Hematopoietic multipotent progenitor cell (in vitro differentiated cells): ENCODE data around the gene COL9A3. TPM values are rescaled to one million over a fixed set of nuclear protein-coding genes. Genes with fewer than 3 reads are reported as not detected.
"Not testable (repeated sequence)": the region's sequence is repeated elsewhere in the genome, so short reads cannot be mapped to it uniquely, and the experiment has no call there.

Source experiments
- DNase-seq, 3 donors: peaks; one replicate each; pipeline ENCODE4 v3.0.0-alpha.2; 2011 to 2015; ENCODE audit warnings: low read depth in 2 of 3, low spot score in 2 of 3
- total RNA-seq: library from RNA; depleted of rRNA; stranded (reverse); fragments of >200 nt; gene quantifications from one replicate; pipeline ENCODE4 v1.2.3, GENCODE V29; 2012

COL9A3 gene
- total RNA-seq, 1 donor, result 0.27 TPM

DNA sequence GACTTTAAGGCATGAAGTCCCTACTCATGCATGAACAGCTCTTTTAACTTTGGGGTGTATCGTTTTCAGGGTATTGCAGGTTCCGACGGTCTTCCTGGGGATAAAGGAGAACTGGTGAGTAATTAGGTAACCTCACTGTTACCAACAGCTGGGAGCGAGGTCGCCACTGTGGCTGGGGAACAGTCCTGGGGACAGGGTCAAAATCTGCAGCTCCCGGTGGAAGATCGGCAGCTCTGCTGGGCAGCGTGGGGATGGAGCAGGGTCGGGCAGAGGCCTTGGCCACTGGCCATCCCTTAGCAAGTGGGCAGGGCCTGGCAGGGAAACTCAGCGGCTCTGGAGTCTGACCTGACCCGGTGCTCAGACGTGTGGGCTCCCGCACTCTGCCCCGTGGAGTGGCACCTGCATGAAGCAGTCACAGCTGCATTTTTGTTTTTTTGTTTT is 16.1 kb downstream of the COL9A3 start:
- DNase-seq, result no peak

DNA sequence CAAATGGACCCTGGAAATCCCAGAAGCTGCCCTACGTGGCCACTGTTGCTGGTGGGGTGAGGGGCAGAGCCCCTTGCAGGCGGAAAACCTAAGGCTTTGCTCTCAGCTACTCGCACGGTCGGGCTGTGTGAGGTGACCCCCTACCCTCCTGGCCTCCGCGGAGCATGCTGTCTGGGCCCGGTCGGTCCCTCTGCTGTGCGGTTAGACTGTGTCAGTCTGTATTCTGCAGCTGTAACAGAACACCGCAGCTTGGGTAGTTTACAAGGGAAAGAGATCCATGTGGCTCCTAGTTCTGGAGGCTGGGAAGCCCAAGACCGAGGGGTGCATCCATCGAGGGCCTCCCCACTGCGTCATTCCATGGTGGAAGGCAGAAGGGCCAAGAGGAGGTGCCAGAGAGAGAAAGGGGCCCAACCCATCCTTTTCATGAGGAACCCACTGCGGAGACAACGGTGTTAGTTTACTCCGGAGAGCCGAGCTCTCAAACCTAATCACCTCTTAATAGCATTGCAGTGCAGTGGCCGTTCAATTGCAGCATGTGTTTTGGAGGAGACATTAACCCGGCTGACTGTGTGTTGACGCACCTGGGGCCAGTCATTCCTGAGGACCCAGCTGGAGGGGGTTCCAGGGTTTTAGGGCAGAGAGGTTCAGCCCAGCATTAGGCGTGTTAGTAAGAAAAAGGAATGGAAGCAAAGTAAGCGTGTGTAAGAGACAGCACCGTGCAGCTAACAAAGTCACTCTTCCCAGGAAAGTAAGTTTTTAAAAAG is 18.3 kb downstream of the COL9A3 start:
- no peak for DNase-seq

DNA sequence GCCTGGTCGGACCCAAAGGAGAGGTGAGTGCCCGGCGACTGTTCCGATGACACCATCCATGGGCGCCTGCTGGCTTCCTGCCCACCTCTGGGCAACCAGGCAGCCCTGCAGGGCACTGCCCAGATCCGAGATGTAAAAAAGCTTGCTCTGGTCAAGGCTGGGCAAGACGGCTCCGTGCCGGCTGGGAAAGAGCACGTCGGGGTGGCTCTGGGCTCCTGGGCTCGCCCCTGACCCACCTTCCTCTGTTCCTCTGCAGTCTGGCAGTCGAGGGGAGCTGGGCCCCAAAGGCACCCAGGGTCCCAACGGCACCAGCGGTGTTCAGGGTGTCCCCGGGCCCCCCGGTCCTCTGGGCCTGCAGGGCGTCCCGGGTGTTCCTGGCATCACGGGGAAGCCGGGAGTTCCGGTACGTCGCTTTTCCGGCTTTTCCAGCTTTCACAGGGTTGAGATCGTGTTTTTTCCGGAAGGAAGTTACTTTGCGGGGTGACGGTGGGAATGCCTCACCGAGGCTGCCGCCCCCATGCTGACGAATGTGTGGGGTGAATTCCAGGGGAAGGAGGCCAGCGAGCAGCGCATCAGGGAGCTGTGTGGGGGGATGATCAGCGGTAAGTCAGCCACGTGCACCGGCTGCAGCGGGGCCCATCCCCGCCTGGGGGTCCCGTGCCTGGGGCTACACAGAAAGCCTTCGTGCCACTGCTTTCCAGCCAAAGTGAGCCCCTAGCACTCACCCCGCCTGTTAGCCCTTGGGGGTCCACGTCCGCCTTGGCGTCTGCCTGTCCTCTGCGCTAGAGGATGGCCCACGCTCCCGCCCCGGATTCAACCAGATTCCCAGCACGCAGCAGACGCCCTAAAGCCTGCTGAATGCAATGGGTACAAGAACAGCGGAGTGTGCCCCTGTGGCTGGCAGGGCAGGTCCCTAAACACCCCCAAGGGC is 19.3 kb downstream of the COL9A3 start:
- DNase-seq, result no peak

DNA sequence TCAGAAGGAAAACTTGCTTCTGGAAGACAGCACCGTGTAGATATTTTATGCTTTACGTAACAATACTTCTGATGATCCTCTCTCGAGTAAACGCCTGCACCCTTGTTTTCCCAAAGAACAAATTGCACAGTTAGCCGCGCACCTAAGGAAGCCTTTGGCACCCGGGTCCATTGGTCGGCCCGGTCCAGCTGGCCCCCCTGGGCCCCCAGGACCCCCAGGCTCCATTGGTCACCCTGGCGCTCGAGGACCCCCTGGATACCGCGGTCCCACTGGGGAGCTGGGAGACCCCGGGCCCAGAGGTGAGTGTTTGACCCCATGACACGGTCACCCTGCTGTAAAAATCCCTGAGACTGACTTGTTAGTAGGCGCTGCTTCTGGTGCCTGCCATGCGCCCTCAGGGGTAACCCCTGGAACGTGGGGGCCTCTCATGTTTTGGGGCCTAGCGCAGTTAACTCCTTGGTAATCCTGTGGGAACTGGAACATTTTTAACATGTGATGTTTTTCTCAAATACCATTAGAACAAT is 20.2 kb downstream of the COL9A3 start:
- DNase-seq, result no peak

DNA sequence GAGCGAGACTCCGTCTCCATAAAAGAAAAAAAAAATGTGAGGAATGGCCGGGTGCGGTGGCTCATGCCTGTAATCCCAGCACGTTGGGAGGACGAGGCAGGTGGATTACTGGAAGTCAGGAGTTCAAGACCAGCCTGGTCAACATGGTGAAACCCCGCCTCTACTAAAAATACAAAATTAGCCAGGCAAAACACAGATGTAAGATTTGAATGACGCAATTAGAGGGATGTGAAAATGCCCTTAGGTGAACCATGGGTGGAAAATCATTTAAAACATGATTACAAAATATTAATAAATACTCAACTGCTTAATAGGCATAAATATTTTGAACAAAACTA is 20.9 kb downstream of the COL9A3 start:
- no peak for DNase-seq

DNA sequence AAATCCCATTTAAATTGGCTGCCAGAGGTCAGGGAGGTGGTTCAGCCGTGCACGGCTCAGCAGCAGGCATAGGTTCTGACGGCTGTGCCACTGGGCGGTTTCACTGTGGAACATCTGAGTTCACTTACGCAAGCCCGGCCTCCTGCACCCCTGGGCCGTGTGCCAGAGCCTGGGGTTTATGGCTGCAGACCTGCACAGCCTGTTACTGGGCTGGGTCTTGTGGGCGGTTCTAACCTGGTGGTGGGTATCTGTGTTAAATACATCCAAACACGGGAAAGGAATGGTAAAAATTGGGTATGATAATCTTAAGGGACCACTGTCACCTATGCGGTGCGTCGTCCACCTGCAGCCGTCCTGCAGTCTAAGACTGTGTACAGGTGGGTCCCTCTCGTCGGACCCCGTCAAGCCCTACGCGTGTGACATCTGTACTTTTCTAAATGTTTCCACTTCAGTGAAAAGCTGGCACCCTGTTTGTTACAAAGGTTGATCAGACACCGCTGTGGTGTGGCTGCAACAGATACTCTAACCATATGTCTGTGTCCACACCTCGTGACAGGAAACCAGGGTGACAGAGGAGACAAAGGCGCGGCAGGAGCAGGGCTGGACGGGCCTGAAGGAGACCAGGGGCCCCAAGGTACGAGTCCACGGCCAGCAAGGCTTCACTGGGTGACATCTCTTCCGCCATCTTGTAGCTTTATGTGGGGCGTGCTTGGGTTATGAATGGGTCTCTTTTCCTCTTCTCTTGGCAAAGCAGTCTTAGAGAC is 21.5 kb downstream of the COL9A3 start:
- DNase-seq, result no peak

DNA sequence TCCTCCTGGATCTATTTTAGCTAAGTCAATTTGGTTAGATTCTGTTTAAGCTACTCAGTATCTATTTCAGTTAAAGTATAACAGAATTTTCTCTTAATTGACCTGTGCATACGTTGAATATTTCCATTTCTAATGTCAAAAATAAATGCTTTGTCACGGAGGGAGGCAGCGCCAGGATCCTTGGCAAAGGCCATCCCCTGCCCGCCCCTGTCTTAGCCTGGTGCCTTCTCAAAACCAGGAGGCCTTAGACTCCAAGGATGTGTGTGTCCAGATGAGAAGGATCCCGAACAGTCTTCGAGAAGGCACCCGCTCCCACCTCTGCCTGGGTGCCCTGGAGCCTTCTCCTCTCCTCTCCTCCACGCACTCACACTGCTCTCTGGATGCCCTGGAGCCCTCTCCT is 22.4 kb downstream of the COL9A3 start:
- DNase-seq, result no peak

DNA sequence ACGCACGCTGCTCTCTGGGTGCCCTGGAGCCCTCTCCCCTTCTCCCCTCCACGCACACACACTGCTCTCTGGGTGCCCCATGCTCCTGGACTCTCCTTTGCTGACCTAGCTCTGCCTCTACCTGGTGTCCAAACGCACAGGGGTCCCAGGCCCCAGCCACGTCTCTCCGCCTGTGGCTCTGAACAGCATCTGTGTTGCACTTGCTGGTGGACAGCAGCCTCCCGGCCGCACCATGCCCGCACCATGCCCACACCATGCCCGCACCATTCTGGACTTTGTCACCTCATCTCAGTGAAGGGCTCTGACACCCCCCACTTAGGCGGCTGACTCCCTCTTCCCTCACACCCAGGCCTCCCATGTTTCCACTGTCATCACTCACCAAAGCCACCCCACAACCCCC is 23.0 kb downstream of the COL9A3 start:
- DNase-seq, result no peak

DNA sequence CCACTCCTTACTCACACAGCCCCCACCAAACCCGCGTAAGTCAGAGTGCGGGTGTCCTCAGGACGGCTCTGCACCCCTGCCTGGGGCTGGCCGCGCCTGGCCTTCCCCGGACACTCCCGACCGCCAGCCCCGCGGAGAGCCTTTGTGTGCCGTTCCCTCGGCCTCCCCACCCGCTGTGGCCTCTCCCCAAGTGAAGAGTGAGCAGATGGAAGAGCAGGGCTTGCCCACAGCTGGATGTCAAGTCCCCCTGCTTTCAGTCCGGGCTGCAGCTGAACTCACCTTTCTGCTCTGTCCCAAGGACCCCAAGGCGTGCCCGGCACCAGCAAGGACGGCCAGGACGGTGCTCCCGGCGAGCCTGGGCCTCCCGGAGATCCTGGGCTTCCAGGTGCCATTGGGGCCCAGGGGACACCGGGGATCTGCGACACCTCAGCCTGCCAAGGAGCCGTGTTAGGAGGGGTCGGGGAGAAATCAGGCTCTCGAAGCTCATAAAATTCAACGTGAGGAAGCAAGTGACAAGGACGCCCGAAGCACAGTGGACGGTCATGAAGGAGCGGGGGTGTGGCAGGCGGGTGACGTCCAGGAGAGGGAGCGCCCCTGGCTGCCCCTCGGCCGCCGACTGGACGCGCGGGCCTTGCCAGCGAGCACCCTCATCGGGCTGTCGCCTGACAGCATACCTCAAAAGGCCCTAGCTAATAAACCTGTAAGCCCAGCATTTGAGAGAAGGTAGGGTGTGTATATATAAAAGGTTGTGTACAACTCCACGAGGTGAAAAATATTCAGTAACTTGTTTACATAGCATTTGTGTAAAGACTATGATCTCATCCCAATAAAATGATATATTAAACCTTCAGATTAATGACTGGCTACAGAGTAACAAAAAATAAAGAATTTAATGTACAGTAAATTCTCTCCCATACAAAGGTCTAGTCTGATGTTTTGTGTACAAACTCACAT is 23.7 kb downstream of the COL9A3 start:
- no peak for DNase-seq

DNA sequence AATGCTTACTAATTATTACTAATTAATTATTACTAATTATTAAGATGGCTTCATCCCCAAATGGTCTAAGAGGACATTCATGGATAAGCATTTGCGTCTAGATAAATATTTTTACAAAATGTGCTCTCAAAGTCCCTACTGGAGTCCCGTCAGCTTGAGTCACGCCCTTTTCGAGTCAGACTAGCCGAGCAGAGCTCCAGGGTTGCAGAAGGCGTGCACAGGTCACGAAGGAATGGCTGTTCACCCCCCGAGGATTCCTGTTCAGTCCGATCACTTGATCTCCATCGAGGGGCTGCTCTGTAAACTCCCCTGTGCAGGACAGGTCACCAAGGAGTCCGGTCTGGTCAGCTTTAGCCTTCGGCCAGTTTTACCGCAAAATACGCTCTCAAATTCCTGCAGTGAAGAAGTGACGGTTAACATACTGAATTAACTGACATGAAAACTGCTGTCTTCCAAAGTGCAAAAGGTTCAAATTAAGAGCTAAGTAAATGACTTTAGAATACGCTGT is 24.9 kb downstream of the COL9A3 start:
- DNase-seq, result no peak

DNA sequence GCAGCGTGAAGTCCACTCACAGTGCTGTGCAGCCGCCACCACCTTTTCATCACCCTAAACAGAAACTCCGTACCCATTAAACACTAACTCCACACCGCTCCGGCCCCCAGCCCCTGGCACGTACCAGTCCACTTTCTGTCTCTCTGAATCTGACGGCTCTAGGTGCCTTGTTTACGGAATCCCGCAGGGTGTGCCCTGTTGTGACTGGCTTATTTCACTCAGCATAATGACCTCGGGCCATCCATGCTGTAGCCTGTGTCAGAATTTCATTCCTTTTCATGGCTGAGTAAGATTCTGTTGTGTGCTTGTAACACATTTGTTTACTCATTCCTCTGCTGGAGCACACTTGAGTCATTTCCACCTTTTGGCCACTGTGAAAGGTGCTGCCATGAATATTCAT is 26.8 kb downstream of the COL9A3 start:
- DNase-seq, result no peak

DNA sequence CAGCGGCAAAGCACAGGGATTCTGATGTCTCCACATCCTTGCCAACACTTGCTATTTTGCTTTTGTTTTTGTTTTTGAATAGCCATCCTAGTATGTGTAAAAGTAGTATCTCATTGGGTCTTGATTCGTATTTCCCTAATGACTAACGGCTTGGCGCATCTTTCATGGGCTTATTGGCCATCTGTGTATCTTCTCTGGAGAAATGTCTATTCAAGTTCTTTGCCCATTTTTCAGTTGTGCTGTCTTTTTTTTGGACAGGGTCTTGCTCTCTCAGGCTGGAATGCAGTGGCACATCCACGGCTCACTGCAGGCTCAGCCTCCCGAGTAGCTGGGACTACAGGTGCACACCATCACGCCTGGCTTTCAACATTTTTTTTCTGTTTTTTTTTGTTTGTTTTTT is 27.3 kb downstream of the COL9A3 start:
- DNase-seq, result no peak

DNA sequence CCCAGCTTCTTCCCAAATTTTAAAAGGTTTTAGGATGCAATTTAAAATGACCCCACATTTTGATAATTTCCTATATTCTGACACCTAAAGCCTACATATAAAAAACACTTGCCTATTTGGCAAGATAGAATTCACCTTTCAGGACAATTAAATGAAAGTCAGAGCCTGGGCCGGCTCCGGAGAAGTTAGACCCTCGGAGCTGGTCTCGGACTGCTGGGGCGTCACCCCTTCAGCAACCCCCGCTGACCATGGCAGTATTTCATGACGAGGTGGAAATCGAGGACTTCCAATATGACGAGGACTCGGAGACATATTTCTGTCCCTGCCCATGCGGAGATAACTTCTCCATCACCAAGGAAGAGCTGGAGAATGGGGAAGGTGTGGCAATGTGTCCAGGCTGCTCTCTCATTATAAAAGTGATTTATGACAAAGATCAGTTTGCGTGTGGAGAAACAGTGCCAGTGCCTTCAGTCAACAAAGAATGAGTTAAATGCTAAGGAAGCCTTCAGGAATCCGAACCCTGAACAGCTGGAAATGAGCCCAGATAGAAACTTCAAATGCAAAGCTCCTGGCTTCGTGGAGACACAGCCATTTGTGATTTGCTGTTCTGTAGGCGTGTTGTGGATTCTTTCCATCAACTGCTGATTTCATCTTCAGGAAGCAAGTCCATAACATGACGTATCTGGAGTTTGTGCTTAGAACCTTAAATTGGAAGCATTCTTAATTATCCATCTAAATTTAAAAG is 28.7 kb downstream of the COL9A3 start:
- DNase-seq, result no peak

DNA sequence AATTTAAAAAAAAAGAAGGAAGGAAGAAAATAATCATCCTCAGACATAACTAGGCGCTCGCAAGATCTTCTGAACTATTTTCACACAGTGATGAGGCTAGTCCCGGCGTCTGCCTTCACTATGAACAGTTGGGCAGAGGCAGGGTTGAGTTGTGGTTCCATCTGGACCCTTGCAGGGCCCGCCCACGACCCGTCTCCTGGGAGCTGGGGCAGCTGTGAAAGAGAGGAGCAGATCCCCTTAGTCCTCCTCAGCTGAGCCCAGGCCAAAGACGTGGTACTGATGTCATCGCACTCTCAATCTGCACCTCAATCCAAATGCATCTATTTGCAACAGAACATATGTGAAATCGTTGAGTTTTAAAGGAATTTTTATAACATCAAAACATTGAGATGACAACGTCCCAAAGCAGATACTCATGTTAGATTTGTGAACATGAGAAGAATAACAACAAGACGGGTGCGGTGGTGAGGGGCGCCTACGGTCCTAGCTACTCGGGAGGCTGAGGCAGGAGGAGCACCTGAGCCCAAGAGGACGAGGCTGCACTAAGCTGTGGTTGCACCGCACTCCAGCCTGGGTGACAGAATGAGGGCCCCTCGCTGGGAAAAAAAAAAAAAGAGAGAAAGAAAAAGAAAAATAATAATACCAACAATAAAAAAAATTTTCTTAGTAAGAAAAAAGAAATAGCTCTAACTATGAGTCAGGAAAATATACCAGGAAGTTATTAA is 29.5 kb downstream of the COL9A3 start:
- no peak for DNase-seq

DNA sequence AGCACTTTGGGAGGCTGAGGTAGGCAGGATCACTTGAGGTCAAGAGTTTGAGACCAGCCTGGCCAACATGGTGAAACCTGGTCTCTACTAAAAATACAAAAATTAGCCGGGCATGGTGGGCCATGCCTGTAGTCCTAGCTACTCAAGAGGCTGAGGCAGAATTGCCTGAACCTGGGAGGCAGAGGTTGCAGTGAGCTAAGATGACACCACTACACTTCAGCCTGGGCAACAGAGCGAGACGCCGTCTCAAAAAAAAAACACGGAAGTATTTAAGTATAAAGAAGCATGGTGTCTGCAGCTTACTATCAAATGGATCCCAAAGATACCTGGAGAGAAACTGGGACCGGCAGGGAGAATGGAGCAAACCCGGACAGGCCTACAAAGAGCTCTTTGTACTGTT is 32.1 kb downstream of the COL9A3 start:
- not testable (repeated sequence) for DNase-seq

DNA sequence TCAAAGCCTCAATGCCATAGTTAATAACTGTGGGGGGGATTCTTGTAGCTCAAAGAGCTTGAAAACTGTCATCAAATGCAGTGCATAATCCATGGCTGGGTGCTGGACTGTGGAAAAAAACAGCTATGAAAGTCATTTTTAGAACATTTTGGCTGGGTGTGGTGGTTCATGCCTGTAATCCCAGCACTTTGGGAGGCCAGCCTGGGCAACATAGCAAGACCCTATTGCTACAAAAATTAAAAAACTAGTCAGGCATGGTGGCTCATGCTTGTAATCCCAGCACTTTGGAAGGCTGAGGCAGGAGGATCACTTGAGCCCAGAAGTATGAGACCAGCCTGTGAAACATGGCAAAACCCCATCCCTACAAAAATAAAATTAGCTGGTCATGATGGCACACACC is 32.6 kb downstream of the COL9A3 start:
- no peak for DNase-seq

DNA sequence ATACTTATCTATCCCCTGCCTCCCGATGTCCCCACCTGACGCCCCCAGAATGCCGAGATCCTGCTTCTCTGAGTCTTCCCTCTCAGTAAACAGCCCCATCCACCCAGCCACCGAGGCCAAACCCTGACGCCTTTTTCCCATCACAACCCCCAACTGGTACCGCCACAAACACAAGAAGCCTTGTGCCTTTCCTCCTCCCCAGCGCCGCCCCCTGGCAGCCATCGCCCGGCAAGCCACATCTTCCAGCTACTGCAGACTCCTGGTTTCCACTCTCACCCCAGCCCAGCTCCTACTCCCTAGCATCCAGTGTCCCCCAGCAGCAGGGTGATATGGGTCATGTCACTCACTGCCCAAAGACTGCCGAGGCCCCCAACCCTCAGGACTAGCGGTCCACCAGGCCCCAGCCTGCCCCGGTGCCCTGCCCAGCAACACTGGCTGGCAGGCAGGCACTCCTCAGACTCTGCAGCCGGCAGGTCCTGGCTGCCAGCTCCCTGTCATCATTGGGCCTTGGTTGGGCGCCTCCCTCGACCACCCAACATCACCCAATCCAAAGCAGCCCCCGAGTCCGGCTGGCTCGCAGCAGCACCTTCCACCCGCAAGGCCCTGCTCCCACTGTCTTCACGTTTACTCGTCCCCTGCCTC is 33.6 kb downstream of the COL9A3 start:
- DNase-seq, result no peak

DNA sequence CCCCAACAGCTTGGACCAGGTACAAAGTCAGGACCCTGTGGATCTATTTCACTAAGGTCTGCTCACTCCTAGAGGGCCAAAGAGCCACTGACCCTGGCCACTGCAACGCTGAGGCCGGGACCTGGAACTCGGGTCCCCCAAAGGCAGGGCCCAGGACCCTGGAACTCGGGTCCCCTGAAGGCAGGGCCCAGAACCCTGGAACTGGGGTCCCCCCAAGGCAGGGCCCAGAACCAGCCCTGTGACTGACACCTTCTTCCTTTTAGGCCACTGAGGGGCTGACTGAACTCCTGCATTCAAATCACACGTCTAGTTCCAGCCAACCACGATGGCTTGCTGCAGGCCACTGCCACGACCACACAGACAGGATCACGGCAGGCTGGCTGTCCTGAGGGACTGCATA is 35.3 kb downstream of the COL9A3 start:
- no peak for DNase-seq
